Activated CD4-positive, alpha-beta T cell treated with anti-CD3 and anti-CD28 coated beads, Interleukin-2, amount 10 ng/mL, durations not matched to agents 7 days and 5 days (primary cell): ENCODE results near the gene APEX2. TPM values are rescaled to one million over a fixed set of nuclear protein-coding genes. Genes with fewer than 3 reads are reported as not detected.
"Not testable (repeated sequence)": the region's sequence is repeated elsewhere in the genome, so short reads cannot be mapped to it uniquely, and the experiment has no call there.

ENCODE experiments used
- CTCF ChIA-PET: fragments of 350-600 bp; sonication (Branson Sonifier 250); formaldehyde crosslinking; loops from one replicate; lab custom pipeline; 2021; ENCODE audit warnings: antibody characterized with exemption; lab: Charles Lee
- POLR2A ChIA-PET: fragments of 350-600 bp; sonication (Branson Sonifier 250); formaldehyde crosslinking; loops from one replicate; lab custom pipeline; 2021; ENCODE audit warnings: antibody characterized with exemption; lab: Charles Lee
- DNase-seq: peaks from one replicate; pipeline ENCODE4 v3.0.0-alpha.2; 2020
- H3K27ac Mint-ChIP-seq: one replicate; pipeline ENCODE4 v1.8.0; 2021; ENCODE audit warnings: mild to moderate bottlenecking, moderate library complexity, mixed read lengths
- H3K27me3 Mint-ChIP-seq: one replicate; pipeline ENCODE4 v1.8.0; 2021; ENCODE audit warnings: mixed read lengths
- H3K36me3 Mint-ChIP-seq: one replicate; pipeline ENCODE4 v1.8.0; 2021; ENCODE audit warnings: low read depth, mixed read lengths
- H3K4me1 Mint-ChIP-seq: one replicate; pipeline ENCODE4 v1.8.0; 2021; ENCODE audit warnings: mixed read lengths
- H3K4me3 Mint-ChIP-seq: one replicate; pipeline ENCODE4 v1.8.0; 2021; ENCODE audit warnings: mild to moderate bottlenecking, moderate library complexity, mixed read lengths
- H3K9me3 Mint-ChIP-seq: one replicate; pipeline ENCODE4 v1.8.0; 2021; ENCODE audit warnings: mixed read lengths
- total RNA-seq, 2 experiments: library from RNA; stranded (reverse); gene quantifications; one replicate each; pipeline ENCODE4 v1.2.3, GENCODE V29; 2021

The APEX2 gene
- total RNA-seq, 2 experiments from 2014 or later = 24.7 to 24.9 TPM

GRCh38 chrX:55028611-55029010 lies 28.4 kb downstream of the APEX2 start:
- no peak overlapping the region for H3K4me3 Mint-ChIP-seq
- ChIA-PET CTCF (interaction anchor here (0.5 kb wide), 1 partner anchor 27 kb away, joined by 5 read pairs; no protein-coding TSS in a partner anchor), POLR2A (no interaction called here)
- H3K9me3 Mint-ChIP-seq = no peaks in the 10 kb centered on the region
- no peaks in the 10 kb centered on the region for H3K36me3 Mint-ChIP-seq
- H3K4me1 Mint-ChIP-seq = no peaks in the 10 kb centered on the region
- no peak for DNase-seq
- no peak overlapping the region for H3K27ac Mint-ChIP-seq
- H3K27me3 Mint-ChIP-seq = no peaks in the 10 kb centered on the region

- no peaks in the 10 kb centered on the region for H3K27me3 Mint-ChIP-seq
- no peaks in the 10 kb centered on the region for H3K4me1 Mint-ChIP-seq
- H3K4me3 Mint-ChIP-seq = no peak overlapping the region
- DNase-seq = no peak
- ChIA-PET CTCF (no interaction called here), POLR2A (no interaction called here)
- no peaks in the 10 kb centered on the region for H3K36me3 Mint-ChIP-seq
- H3K27ac Mint-ChIP-seq = no peak overlapping the region
- H3K9me3 Mint-ChIP-seq = no peaks in the 10 kb centered on the region
Observed at GRCh38 chrX:55029291-55029690, 29.1 kb downstream of the APEX2 start.

- DNase-seq = no peak
- Mint-ChIP-seq H3K36me3 (no peaks in the 10 kb centered on the region), H3K27me3 (no peaks in the 10 kb centered on the region), H3K4me1 (no peaks in the 10 kb centered on the region), H3K27ac (no peak within 1 kb of the TSS), H3K9me3 (peaks cover 3% of the 10 kb centered on the region), H3K4me3 (no peak within 1 kb of the TSS)
- POLR2A ChIA-PET = no interaction called here
- CTCF ChIA-PET = interaction anchor here (0.9 kb wide), 1 partner anchor 167 kb away, joined by 3 read pairs; no protein-coding TSS in a partner anchor
Observed at GRCh38 chrX:55030271-55031205, 30.4 kb downstream of the APEX2 start, which contains the start of gene ALAS2. ALAS2 (minus strand) TSS chrX:55030977; CDS start chrX:55026000, 4,977 bp downstream.

GRCh38 chrX:55033429-55033828 lies 33.3 kb downstream of the APEX2 start:
- no peak overlapping the region for H3K4me3 Mint-ChIP-seq

GRCh38 chrX:55039471-55039870 lies 39.3 kb downstream of the APEX2 start:
- H3K27ac Mint-ChIP-seq = no peak overlapping the region
- H3K27me3 Mint-ChIP-seq = no peaks in the 10 kb centered on the region
- ChIA-PET CTCF (no interaction called here), POLR2A (no interaction called here)
- peaks cover 3% of the 10 kb centered on the region for H3K9me3 Mint-ChIP-seq
- no peaks in the 10 kb centered on the region for H3K36me3 Mint-ChIP-seq
- no peak overlapping the region for H3K4me3 Mint-ChIP-seq
- no peaks in the 10 kb centered on the region for H3K4me1 Mint-ChIP-seq
- DNase-seq = no peak

More at GRCh38 chrX:55033429-55033828, 33.3 kb downstream of the APEX2 start:
- H3K9me3 Mint-ChIP-seq = peaks cover 3% of the 10 kb centered on the region
- CTCF ChIA-PET = no interaction called here
- H3K4me1 Mint-ChIP-seq = no peaks in the 10 kb centered on the region
- POLR2A ChIA-PET = no interaction called here
- no peaks in the 10 kb centered on the region for H3K36me3 Mint-ChIP-seq
- no peak overlapping the region for H3K27ac Mint-ChIP-seq
- H3K27me3 Mint-ChIP-seq = no peaks in the 10 kb centered on the region
- no peak for DNase-seq

- POLR2A ChIA-PET = no interaction called here
- Mint-ChIP-seq H3K27me3 (no peaks in the 10 kb centered on the region), H3K36me3 (no peaks in the 10 kb centered on the region), H3K4me1 (no peaks in the 10 kb centered on the region), H3K9me3 (no peaks in the 10 kb centered on the region), H3K4me3 (no peak overlapping the region), H3K27ac (no peak overlapping the region)
- CTCF ChIA-PET = no interaction called here
- DNase-seq = no peak
Observed at GRCh38 chrX:55041514-55041913, 41.4 kb downstream of the APEX2 start.

- H3K9me3 Mint-ChIP-seq, H3K4me3 Mint-ChIP-seq, H3K4me1 Mint-ChIP-seq, H3K36me3 Mint-ChIP-seq, H3K27ac Mint-ChIP-seq, POLR2A ChIA-PET, CTCF ChIA-PET, H3K27me3 Mint-ChIP-seq, DNase-seq: not testable (repeated sequence)
Observed at GRCh38 chrX:55050599-55050998, 50.4 kb downstream of the APEX2 start.

- Mint-ChIP-seq H3K36me3 (no peaks in the 10 kb centered on the region), H3K9me3 (no peaks in the 10 kb centered on the region), H3K27ac (no peak overlapping the region), H3K4me3 (peak overlapping the region; percentile 58), H3K27me3 (no peaks in the 10 kb centered on the region), H3K4me1 (peaks cover 21% of the 10 kb centered on the region)
- ChIA-PET CTCF (no interaction called here), POLR2A (no interaction called here)
- DNase-seq = peak; percentile 26
Observed at GRCh38 chrX:55056820-55057674, 56.9 kb downstream of the APEX2 start.

- no peak overlapping the region for H3K27ac Mint-ChIP-seq
- DNase-seq = peak; percentile 27
- H3K36me3 Mint-ChIP-seq = no peaks in the 10 kb centered on the region
Observed at GRCh38 chrX:55057675-55058249, 57.6 kb downstream of the APEX2 start.

More at GRCh38 chrX:55057675-55058249, 57.6 kb downstream of the APEX2 start:
- Mint-ChIP-seq H3K4me1 (peaks cover 21% of the 10 kb centered on the region), H3K4me3 (peak overlapping the region; percentile 58), H3K27me3 (no peaks in the 10 kb centered on the region), H3K9me3 (no peaks in the 10 kb centered on the region)
- CTCF ChIA-PET = no interaction called here
- POLR2A ChIA-PET = no interaction called here

Other genes starting within 250 kb of the APEX2 start
- not detected for gene ITIH6, start 202.1 kb upstream of the APEX2 start, total RNA-seq
- gene MAGED2, start 192.6 kb upstream of the APEX2 start, total RNA-seq = 10 to 100 TPM; 46.3 to 54.2 TPM
- gene TRO, start 79.5 kb upstream of the APEX2 start, total RNA-seq = under 1 TPM; 0.54 to 0.74 TPM
- under 1 TPM; 0.23 to 0.64 TPM for gene PFKFB1, start 6.2 kb upstream of the APEX2 start, total RNA-seq
- gene ALAS2, start 30.6 kb downstream of the APEX2 start, total RNA-seq = not detected
- not detected for gene PAGE2B, start 74.7 kb downstream of the APEX2 start, total RNA-seq
- not detected for gene PAGE2, start 88.7 kb downstream of the APEX2 start, total RNA-seq
- not detected for gene PAGE5, start 220.0 kb downstream of the APEX2 start, total RNA-seq